OCI-LY3 (cell line): ENCODE measurements around the gene UBA5.

ENCODE experiments used
- EZH2phosphoT487 ChIP-seq: fragments of 200-600 bp; shearing (Covaris generic); IDR thresholded peaks from 2 replicates; pipeline ENCODE4 v1.6.1; 2018; ENCODE audit warnings: antibody characterized with exemption, mixed run types, low read depth
- TF ChIP-seq, protein P1 (sequence below): fragments of 200-600, 300-600 bp; sonication (generic); IDR thresholded peaks from 2 replicates; pipeline ENCODE4 v1.5.1; 2014; ENCODE audit warnings: antibody characterized with exemption, low read length, low read depth

DNA sequence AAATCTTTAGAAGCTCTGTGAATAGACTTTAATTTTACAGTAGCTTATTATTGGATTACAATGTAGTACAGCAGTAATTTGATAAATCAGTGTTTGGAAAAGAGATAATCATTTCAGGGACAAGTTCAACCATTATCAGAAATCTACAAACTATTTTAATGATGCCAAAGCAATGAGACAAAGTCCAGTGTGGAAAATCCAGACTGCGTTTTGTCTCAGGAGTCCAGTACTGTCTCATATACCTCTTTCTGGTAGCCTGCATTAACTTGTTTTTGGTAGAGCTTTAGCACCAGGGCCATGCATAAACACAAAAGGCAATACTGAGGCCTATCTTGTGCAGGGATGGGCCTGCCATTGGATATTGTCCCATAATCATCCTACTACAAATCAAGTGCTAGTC, 43.3 kb upstream of the UBA5 start:
- TF ChIP-seq, protein P1, sequence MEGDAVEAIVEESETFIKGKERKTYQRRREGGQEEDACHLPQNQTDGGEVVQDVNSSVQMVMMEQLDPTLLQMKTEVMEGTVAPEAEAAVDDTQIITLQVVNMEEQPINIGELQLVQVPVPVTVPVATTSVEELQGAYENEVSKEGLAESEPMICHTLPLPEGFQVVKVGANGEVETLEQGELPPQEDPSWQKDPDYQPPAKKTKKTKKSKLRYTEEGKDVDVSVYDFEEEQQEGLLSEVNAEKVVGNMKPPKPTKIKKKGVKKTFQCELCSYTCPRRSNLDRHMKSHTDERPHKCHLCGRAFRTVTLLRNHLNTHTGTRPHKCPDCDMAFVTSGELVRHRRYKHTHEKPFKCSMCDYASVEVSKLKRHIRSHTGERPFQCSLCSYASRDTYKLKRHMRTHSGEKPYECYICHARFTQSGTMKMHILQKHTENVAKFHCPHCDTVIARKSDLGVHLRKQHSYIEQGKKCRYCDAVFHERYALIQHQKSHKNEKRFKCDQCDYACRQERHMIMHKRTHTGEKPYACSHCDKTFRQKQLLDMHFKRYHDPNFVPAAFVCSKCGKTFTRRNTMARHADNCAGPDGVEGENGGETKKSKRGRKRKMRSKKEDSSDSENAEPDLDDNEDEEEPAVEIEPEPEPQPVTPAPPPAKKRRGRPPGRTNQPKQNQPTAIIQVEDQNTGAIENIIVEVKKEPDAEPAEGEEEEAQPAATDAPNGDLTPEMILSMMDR, result no peak
- no peak for TF ChIP-seq EZH2phosphoT487
